Measurements from ENCODE around the gene MYLIP. TPM values are rescaled to one million over a fixed set of nuclear protein-coding genes. Genes with fewer than 3 reads are reported as not detected.
A peak's percentile ranks its signal among the peaks of the same experiment; 100 is the strongest.

Gene MYLIP
- polyA plus RNA-seq, 3 donors: 19.9 to 84.0 (median 28.0) TPM

- peak in 1 of 3 donors; percentile 21 for DNase-seq
- peaks cover 7 to 13% of the 10 kb centered on the region in 2 donors for H3K36me3 ChIP-seq (replicated peaks in 1 of 2; ENCODE audit: control insufficient read depth in 1 of 2, insufficient read depth in 2 of 2, low read length in 2 of 2)
- peak overlapping the region; percentile 87 to 97 (median 93) for H3K27ac Mint-ChIP-seq
- 0% methylated on average over 25 of the region's 36 CpGs for WGBS (ENCODE audit: insufficient coverage)
- peaks cover 20 to 24% of the 10 kb centered on the region in 2 donors for H3K36me3 Mint-ChIP-seq
- peaks cover 0 to 4% (median 0%) of the 10 kb centered on the region in 3 donors for H3K27me3 Mint-ChIP-seq (ENCODE audit: low read depth in 3 of 3)
- H3K4me1 Mint-ChIP-seq: peaks cover 31% of the 10 kb centered on the region
- no peaks in the 10 kb centered on the region for H3K9me3 ChIP-seq (replicated peaks in 1 of 2; ENCODE audit: control insufficient read depth in 1 of 2, insufficient read depth in 1 of 2, low read length in 2 of 2)
- no peaks in the 10 kb centered on the region for H3K27me3 ChIP-seq (ENCODE audit: control insufficient read depth in 2 of 2, insufficient read depth in 2 of 2, low read length in 2 of 2)
- H3K4me1 ChIP-seq (ENCODE audit: control insufficient read depth in 1 of 2, insufficient read depth in 2 of 2, low read length in 2 of 2): peaks cover 26 to 50% of the 10 kb centered on the region in 2 donors
- intact Hi-C loops (cut with micrococcal nuclease): loop anchor here (5.0 to 10.0 kb wide), 4 partner anchors 225 to 438 kb away; no protein-coding TSS in a partner anchor
- peak overlapping the region; percentile 21 for H2AFZ ChIP-seq (ENCODE audit: insufficient read depth, low read depth, low read length, poor library complexity, severe bottlenecking)
- peak overlapping the region; percentile 92 for H3K4me2 ChIP-seq (replicated peaks; ENCODE audit: extremely low read depth, low read length, poor library complexity, severe bottlenecking)
- H4K20me1 ChIP-seq (ENCODE audit: insufficient read depth, low read length): peaks cover 59% of the 10 kb centered on the region
- TF ChIP-seq CTCF (IDR thresholded peaks at IDR 0.05): peak; percentile 53
- H3K9ac ChIP-seq (ENCODE audit: insufficient read depth, low read length, poor library complexity, severe bottlenecking): peak overlapping the region; percentile 94
- peak overlapping the region; percentile 70 to 83 for H3K27ac ChIP-seq (ENCODE audit: low read depth in 1 of 2, low read length in 2 of 2)
- H3K4me3 Mint-ChIP-seq: peak overlapping the region; percentile 96 to 100
- peak overlapping the region; percentile 76 to 98 (median 94) for H3K4me3 ChIP-seq (replicated peaks in 1 of 3; ENCODE audit: low read depth in 2 of 3, low read length in 3 of 3)
- H3K79me2 ChIP-seq (ENCODE audit: insufficient read depth, low read length): peaks cover 59% of the 10 kb centered on the region
- peaks cover 0 to 2% (median 0%) of the 10 kb centered on the region in 7 donors for H3K9me3 Mint-ChIP-seq
Observed at GRCh38 chr6:16129623-16130401, 926 bp downstream of the MYLIP start.

GRCh38 chr6:16130437-16130891 lies 1.6 kb downstream of the MYLIP start:
- peaks cover 24 to 26% of the 10 kb centered on the region in 2 donors for H3K36me3 Mint-ChIP-seq
- intact Hi-C loops (cut with micrococcal nuclease): loop anchor here in 1 of 2 donors (10.0 kb wide), 2 partner anchors 226 to 256 kb away; no protein-coding TSS in a partner anchor
- DNase-seq: no peak
- Histone ChIP-seq H3K4me2 (replicated peaks; ENCODE audit: extremely low read depth, low read length, poor library complexity, severe bottlenecking) (peak overlapping the region; percentile 92), H3K79me2 (ENCODE audit: insufficient read depth, low read length) (peaks cover 65% of the 10 kb centered on the region), H2AFZ (ENCODE audit: insufficient read depth, low read depth, low read length, poor library complexity, severe bottlenecking) (no peak overlapping the region), H4K20me1 (ENCODE audit: insufficient read depth, low read length) (peaks cover 66% of the 10 kb centered on the region), H3K27me3 (ENCODE audit: control insufficient read depth in 2 of 2, insufficient read depth in 2 of 2, low read length in 2 of 2) (no peaks in the 10 kb centered on the region), H3K4me3 (replicated peaks in 1 of 3; ENCODE audit: low read depth in 2 of 3, low read length in 3 of 3) (peak overlapping the region; percentile 76 to 98 (median 94)), H3K9me3 (replicated peaks in 1 of 2; ENCODE audit: control insufficient read depth in 1 of 2, insufficient read depth in 1 of 2, low read length in 2 of 2) (no peaks in the 10 kb centered on the region), H3K4me1 (ENCODE audit: control insufficient read depth in 1 of 2, insufficient read depth in 2 of 2, low read length in 2 of 2) (peaks cover 30 to 57% of the 10 kb centered on the region in 2 donors), H3K27ac (ENCODE audit: low read depth in 1 of 2, low read length in 2 of 2) (peak overlapping the region; percentile 55 to 83), H3K9ac (ENCODE audit: insufficient read depth, low read length, poor library complexity, severe bottlenecking) (peak overlapping the region; percentile 94), H3K36me3 (replicated peaks in 1 of 2; ENCODE audit: control insufficient read depth in 1 of 2, insufficient read depth in 2 of 2, low read length in 2 of 2) (peaks cover 7 to 18% of the 10 kb centered on the region in 2 donors)
- H3K4me3 Mint-ChIP-seq: peak overlapping the region; percentile 96 to 100
- H3K9me3 Mint-ChIP-seq: peaks cover 0 to 2% (median 0%) of the 10 kb centered on the region in 7 donors
- H3K27ac Mint-ChIP-seq: peak overlapping the region; percentile 87 to 97 (median 93)
- 16% methylated on average over 6 of the region's 8 CpGs for WGBS (ENCODE audit: insufficient coverage)
- peaks cover 35% of the 10 kb centered on the region for H3K4me1 Mint-ChIP-seq
- peaks cover 0 to 4% (median 0%) of the 10 kb centered on the region in 3 donors for H3K27me3 Mint-ChIP-seq (ENCODE audit: low read depth in 3 of 3)
- no peak for TF ChIP-seq CTCF (IDR thresholded peaks at IDR 0.05)
